NCI-H128 (cell line): Measurements from ENCODE around the gene PCDHB1.
"Not testable (repeated sequence)": the region's sequence is repeated elsewhere in the genome, so short reads cannot be mapped to it uniquely, and the experiment has no call there.

Experiments
- DNase-seq: peaks from one replicate; lab custom pipeline; 2025; ENCODE audit not compliant: unreplicated experiment; lab: John Stamatoyannopoulos, UW

Gene PCDHB1

DNA sequence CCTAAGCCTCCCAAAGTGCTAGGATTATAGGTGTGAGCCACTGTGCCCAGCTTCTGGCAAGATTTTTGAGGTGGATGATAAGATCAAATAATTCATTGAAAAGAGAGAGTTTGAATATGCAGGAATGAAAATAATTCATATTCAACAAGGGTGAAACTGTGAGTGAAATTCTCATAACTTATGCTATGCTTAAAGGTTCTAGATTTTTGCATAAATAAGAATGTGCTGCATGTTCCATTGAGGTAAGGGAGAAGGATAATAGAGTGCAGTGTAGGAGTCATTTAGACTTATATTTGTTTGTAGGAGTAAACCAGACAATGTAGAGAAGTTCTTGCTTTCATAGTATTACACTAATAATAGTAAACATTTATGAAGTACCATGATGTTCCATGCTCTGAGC is 31.1 kb downstream of the PCDHB1 start:
- DNase-seq, result no peak

- DNase-seq, result no peak
Observed at GRCh38 chr5:141084487-141084989, 33.4 kb downstream of the PCDHB1 start.

DNA sequence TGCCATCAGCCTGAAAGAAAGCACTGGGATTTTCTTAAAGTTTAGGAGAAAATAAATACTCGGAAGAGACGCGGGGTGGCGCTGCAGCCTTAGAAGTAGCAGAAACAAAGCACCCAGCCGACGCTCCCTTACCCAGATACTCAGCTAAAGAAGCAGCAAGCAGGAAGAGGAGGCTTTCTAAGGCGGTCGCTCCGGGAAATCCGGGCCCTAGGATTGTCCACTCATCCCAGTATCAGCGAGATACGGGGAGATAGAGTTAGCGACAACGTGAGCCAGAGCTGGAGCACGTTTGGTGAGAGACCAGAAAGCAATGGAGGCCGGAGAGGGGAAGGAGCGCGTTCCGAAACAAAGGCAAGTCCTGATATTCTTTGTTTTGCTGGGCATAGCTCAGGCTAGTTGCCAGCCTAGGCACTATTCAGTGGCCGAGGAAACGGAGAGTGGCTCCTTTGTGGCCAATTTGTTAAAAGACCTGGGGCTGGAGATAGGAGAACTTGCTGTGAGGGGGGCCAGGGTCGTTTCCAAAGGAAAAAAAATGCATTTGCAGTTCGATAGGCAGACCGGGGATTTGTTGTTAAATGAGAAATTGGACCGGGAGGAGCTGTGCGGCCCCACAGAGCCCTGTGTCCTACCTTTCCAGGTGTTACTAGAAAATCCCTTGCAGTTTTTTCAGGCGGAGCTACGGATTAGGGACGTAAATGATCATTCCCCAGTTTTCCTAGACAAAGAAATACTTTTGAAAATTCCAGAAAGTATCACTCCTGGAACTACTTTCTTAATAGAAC is 43.5 kb downstream of the PCDHB1 start, which contains the start of gene PCDHB2:
Gene PCDHB2, plus strand, starts transcription at position 135 of the 782 bp plus-strand sequence. Its CDS starts 176 bp downstream, at position 311.
- peak; percentile 30 for DNase-seq

DNA sequence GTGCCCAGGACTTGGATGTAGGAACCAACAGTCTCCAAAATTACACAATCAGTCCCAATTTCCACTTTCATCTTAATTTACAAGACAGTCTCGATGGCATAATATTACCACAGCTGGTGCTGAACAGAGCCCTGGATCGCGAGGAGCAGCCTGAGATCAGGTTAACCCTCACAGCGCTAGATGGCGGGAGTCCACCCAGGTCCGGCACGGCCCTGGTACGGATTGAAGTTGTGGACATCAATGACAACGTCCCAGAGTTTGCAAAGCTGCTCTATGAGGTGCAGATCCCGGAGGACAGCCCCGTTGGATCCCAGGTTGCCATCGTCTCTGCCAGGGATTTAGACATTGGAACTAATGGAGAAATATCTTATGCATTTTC is 44.1 kb downstream of the PCDHB1 start:
- no peak for DNase-seq

DNA sequence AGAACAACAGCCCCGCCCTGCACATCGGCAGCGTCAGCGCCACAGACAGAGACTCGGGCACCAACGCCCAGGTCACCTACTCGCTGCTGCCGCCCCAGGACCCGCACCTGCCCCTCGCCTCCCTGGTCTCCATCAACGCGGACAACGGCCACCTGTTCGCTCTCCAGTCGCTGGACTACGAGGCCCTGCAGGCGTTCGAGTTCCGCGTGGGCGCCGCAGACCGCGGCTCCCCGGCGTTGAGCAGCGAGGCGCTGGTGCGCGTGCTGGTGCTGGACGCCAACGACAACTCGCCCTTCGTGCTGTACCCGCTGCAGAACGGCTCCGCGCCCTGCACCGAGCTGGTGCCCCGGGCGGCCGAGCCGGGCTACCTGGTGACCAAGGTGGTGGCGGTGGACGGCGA is 45.0 kb downstream of the PCDHB1 start:
- not testable (repeated sequence) for DNase-seq

GRCh38 chr5:141096586-141096985 is 45.4 kb downstream of the PCDHB1 start:
- DNase-seq, result not testable (repeated sequence)

DNA sequence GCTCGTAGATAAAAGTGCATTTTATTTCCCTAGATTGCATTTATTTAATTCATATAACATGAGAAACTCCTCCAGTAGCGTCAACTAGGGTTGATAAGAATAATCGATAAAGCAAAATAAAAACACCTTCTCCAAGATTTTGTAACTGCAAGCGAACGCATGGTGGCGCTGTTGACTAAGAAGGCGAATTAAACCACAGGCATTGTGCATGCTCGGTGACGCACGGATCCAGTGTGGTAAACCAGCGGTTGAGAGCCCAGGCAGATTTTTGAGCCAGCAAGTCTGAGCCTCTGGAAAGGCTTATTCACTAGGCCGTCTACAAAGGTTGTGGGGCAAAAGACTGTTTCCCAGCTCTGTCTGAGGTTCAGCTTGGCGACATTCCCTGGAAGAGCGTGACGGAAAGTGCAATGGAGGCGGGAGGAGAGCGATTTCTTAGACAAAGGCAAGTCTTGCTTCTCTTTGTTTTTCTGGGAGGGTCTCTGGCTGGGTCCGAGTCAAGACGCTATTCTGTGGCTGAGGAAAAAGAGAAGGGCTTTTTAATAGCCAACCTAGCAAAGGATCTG is 49.1 kb downstream of the PCDHB1 start, which contains the start of gene PCDHB3:
Gene PCDHB3, plus strand, starts transcription at position 231 of the 563 bp plus-strand sequence. Its CDS starts 177 bp downstream, at position 408.
- no peak for DNase-seq

DNA sequence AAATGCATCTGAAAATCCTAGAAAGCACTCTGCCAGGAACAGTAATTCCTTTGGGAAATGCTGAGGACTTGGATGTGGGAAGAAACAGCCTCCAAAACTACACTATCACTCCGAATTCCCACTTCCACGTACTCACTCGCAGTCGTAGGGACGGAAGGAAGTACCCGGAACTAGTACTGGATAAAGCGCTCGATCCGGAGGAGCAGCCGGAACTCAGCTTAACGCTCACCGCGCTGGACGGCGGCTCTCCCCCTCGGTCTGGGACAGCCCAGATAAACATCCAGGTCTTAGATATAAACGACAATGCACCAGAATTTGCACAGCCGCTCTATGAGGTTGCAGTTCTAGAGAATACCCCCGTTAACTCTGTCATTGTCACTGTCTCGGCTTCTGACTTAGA is 49.9 kb downstream of the PCDHB1 start:
- no peak for DNase-seq

DNA sequence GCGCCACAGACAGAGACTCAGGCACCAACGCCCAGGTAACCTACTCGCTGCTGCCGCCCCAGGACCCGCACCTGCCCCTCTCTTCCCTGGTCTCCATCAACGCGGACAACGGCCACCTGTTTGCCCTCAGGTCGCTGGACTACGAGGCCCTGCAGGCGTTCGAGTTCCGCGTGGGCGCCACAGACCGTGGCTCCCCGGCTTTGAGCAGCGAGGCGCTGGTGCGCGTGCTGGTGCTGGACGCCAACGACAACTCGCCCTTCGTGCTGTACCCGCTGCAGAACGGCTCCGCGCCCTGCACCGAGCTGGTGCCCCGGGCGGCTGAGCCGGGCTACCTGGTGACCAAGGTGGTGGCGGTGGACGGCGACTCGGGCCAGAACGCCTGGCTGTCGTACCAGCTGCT is 50.9 kb downstream of the PCDHB1 start:
- not testable (repeated sequence) for DNase-seq

- DNase-seq, result not testable (repeated sequence)
Observed at GRCh38 chr5:141102471-141102870, 51.3 kb downstream of the PCDHB1 start.

DNA sequence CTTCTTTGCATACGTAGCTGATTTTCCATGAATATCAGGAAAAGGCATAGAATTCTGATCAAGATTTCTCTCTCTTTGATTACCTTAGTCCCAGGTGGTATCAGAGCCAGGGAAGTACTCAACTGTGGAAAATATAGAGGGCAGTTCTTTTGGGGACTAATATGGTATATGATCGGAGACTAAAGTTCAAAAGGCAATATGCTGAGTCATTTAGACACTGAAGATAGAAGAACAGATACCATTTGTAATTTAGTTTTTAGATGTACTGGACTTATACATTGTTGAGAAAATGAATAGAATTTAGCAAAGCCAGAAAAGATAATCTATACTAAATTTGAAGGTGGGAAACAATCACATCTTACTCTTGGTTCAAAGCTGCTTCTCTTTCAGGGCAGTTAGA is 54.2 kb downstream of the PCDHB1 start:
- DNase-seq, result no peak
